Midbrain (tissue), 1 donor: Measurements from ENCODE around the gene SLC16A10.
A peak's percentile ranks its signal among the peaks of the same experiment; 100 is the strongest.
"Not testable (repeated sequence)": the region's sequence is repeated elsewhere in the genome, so short reads cannot be mapped to it uniquely, and the experiment has no call there.

Source experiments
- DNase-seq: peaks from one replicate; lab custom pipeline; 2025; lab: John Stamatoyannopoulos, UW

Gene SLC16A10

GRCh38 chr6:111087106-111087835, at the start of gene SLC16A10:
SLC16A10 (plus strand) TSS chr6:111087503; CDS start chr6:111087753, 250 bp downstream.
- DNase-seq: peak; percentile 42

GRCh38 chr6:111038534-111039252, 48.6 kb upstream of the SLC16A10 start:
- no peak for DNase-seq

GRCh38 chr6:111041917-111042316, 45.4 kb upstream of the SLC16A10 start:
- DNase-seq: no peak

GRCh38 chr6:111047244-111047643, 40.1 kb upstream of the SLC16A10 start:
- no peak for DNase-seq

GRCh38 chr6:111050261-111051023, 36.9 kb upstream of the SLC16A10 start:
- DNase-seq: no peak

- no peak for DNase-seq
Observed at GRCh38 chr6:111052171-111052570, 35.1 kb upstream of the SLC16A10 start.

- no peak for DNase-seq
Observed at GRCh38 chr6:111057074-111057752, 30.1 kb upstream of the SLC16A10 start.

GRCh38 chr6:111061508-111061907, 25.8 kb upstream of the SLC16A10 start:
- no peak for DNase-seq

- not testable (repeated sequence) for DNase-seq
Observed at GRCh38 chr6:111061985-111062384, 25.3 kb upstream of the SLC16A10 start.

- DNase-seq: not testable (repeated sequence)
Observed at GRCh38 chr6:111062860-111063259, 24.4 kb upstream of the SLC16A10 start.

- DNase-seq: no peak
Observed at GRCh38 chr6:111068109-111068865, 19.0 kb upstream of the SLC16A10 start.

- DNase-seq: no peak
Observed at GRCh38 chr6:111068866-111069234, 18.5 kb upstream of the SLC16A10 start.

- no peak for DNase-seq
Observed at GRCh38 chr6:111069382-111070104, 17.8 kb upstream of the SLC16A10 start.

GRCh38 chr6:111070105-111071005, 16.9 kb upstream of the SLC16A10 start:
- DNase-seq: no peak

GRCh38 chr6:111072801-111073360, 14.4 kb upstream of the SLC16A10 start:
- DNase-seq: no peak

GRCh38 chr6:111074311-111074710, 13.0 kb upstream of the SLC16A10 start:
- DNase-seq: no peak

- DNase-seq: no peak
Observed at GRCh38 chr6:111076024-111076695, 11.1 kb upstream of the SLC16A10 start.

- DNase-seq: no peak
Observed at GRCh38 chr6:111080698-111081097, 6.6 kb upstream of the SLC16A10 start.

- no peak for DNase-seq
Observed at GRCh38 chr6:111086685-111087084, 618 bp upstream of the SLC16A10 start.
